GM23338 (cell line): ENCODE measurements around the gene SUPT6H. TPM values are rescaled to one million over a fixed set of nuclear protein-coding genes. Genes with fewer than 3 reads are reported as not detected.

Experiments used
- ATAC-seq: fragments of 200-7000 bp; cut with Tn5 transposase; 3 replicates; pipeline ENCODE4 v1.9.1; 2020
- DNase-seq: peaks from one replicate; pipeline ENCODE4 v3.0.0-alpha.2; 2015; ENCODE audit warnings: low spot score
- H2AFZ ChIP-seq: fragments of 200-600 bp; sonication (generic); 2 replicates; pipeline ENCODE4 v1.8.0; 2016; ENCODE audit warnings: antibody characterized with exemption, mild to moderate bottlenecking, moderate library complexity
- H3F3A ChIP-seq: fragments of 200-600 bp; sonication (generic); replicated peaks from 2 replicates; pipeline ENCODE4 v1.8.0; 2017; ENCODE audit warnings: antibody characterized with exemption, mixed run types, low read depth
- H3K27ac ChIP-seq: fragments of 200-600 bp; sonication (generic); 2 replicates; pipeline ENCODE4 v1.6.1; 2016; ENCODE audit warnings: low read depth
- H3K27me3 ChIP-seq: fragments of 200-600 bp; sonication (generic); 2 replicates; pipeline ENCODE4 v1.8.0; 2016; ENCODE audit warnings: mild to moderate bottlenecking, mixed run types, moderate library complexity; ENCODE audit not compliant: insufficient read depth
- H3K36me3 ChIP-seq: fragments of 200-600 bp; sonication (generic); 2 replicates; pipeline ENCODE4 v1.8.0; 2016; ENCODE audit warnings: mild to moderate bottlenecking; ENCODE audit not compliant: insufficient read depth
- H3K4me1 ChIP-seq: fragments of 200-600 bp; sonication (generic); 2 replicates; pipeline ENCODE4 v1.8.0; 2016; ENCODE audit warnings: mild to moderate bottlenecking, moderate library complexity; ENCODE audit not compliant: insufficient read depth
- H3K4me2 ChIP-seq: fragments of 200-600 bp; sonication (generic); 2 replicates; pipeline ENCODE4 v1.7.1; 2017; ENCODE audit warnings: mixed run types
- H3K4me3 ChIP-seq: fragments of 200-600 bp; sonication (generic); 2 replicates; pipeline ENCODE4 v1.6.1; 2016; ENCODE audit warnings: mixed run types
- H3K79me2 ChIP-seq: fragments of 200-600 bp; sonication (generic); replicated peaks from 2 replicates; pipeline ENCODE4 v1.8.0; 2017; ENCODE audit warnings: mild to moderate bottlenecking; ENCODE audit not compliant: insufficient read depth
- H3K9me2 ChIP-seq: fragments of 200-600 bp; sonication (generic); 2 replicates; pipeline ENCODE4 v1.8.0; 2017; ENCODE audit not compliant: insufficient read depth
- H4K20me1 ChIP-seq: fragments of 200-600 bp; sonication (generic); replicated peaks from 2 replicates; pipeline ENCODE4 v1.8.0; 2017; ENCODE audit warnings: mild to moderate bottlenecking; ENCODE audit not compliant: insufficient read depth
- H3K27ac Mint-ChIP-seq: 2 replicates; pipeline ENCODE4 v1.8.0; 2020; ENCODE audit warnings: inconsistent platforms, mild to moderate bottlenecking, moderate library complexity, mixed read lengths
- H3K27me3 Mint-ChIP-seq: 3 replicates; pipeline ENCODE4 v1.8.0; 2022; ENCODE audit warnings: low read depth, mild to moderate bottlenecking, moderate library complexity, mixed read lengths, inconsistent platforms; ENCODE audit not compliant: insufficient read depth, poor library complexity
- H3K36me3 Mint-ChIP-seq: 3 replicates; pipeline ENCODE4 v1.8.0; 2021; ENCODE audit warnings: low read depth, mild to moderate bottlenecking, inconsistent platforms, moderate library complexity, mixed read lengths
- H3K4me1 Mint-ChIP-seq: 3 replicates; pipeline ENCODE4 v1.8.0; 2020; ENCODE audit warnings: mild to moderate bottlenecking, inconsistent platforms, mixed read lengths
- H3K4me3 Mint-ChIP-seq: 3 replicates; pipeline ENCODE4 v1.8.0; 2021; ENCODE audit warnings: moderate library complexity, mild to moderate bottlenecking, inconsistent platforms, mixed read lengths
- H3K9me3 Mint-ChIP-seq: 3 replicates; pipeline ENCODE4 v1.8.0; 2020; ENCODE audit warnings: moderate library complexity, mild to moderate bottlenecking, inconsistent platforms, mixed read lengths
- CREB1 ChIP-seq: fragments of 250-450 bp; sonication (Bioruptor Pico); IDR thresholded peaks from 2 replicates; pipeline ENCODE4 v1.5.0; 2020; ENCODE audit warnings: low read depth, mild to moderate bottlenecking, moderate library complexity
- ETS1 ChIP-seq: IDR thresholded peaks from 2 replicates; pipeline ENCODE4 v1.6.1; 2016; ENCODE audit warnings: antibody characterized with exemption
- EZH2 ChIP-seq: fragments of 200-600 bp; sonication (generic); IDR thresholded peaks from one replicate; pipeline ENCODE4 v1.8.0; 2017; ENCODE audit warnings: antibody characterized with exemption, mild to moderate bottlenecking, low read depth; ENCODE audit not compliant: unreplicated experiment
- EZH2phosphoT487 ChIP-seq: fragments of 200-600 bp; sonication (generic); IDR thresholded peaks from one replicate; pipeline ENCODE4 v1.8.1; 2018; ENCODE audit warnings: antibody characterized with exemption; ENCODE audit not compliant: unreplicated experiment
- JUNB ChIP-seq: IDR thresholded peaks from one replicate; pipeline ENCODE4 v1.6.1; 2016; ENCODE audit warnings: antibody characterized with exemption; ENCODE audit not compliant: unreplicated experiment
- NANOG ChIP-seq: IDR thresholded peaks from 2 replicates; pipeline ENCODE4 v1.6.1; 2016; ENCODE audit warnings: antibody characterized with exemption, borderline replicate concordance
- POLR2AphosphoS5 ChIP-seq: IDR thresholded peaks from 2 replicates; pipeline ENCODE4 v1.6.1; 2016; ENCODE audit warnings: antibody characterized with exemption, low read depth
- STAT1 ChIP-seq: IDR thresholded peaks from one replicate; pipeline ENCODE4 v1.6.1; 2016; ENCODE audit warnings: antibody characterized with exemption; ENCODE audit not compliant: unreplicated experiment
- ZNF114 ChIP-seq: fragments of 250-450 bp; sonication (Bioruptor Pico); IDR thresholded peaks from 2 replicates; pipeline ENCODE4 v1.5.0; 2020; ENCODE audit warnings: mild to moderate bottlenecking, moderate library complexity
- ZNF331 ChIP-seq: fragments of 250-450 bp; sonication (Bioruptor Pico); IDR thresholded peaks from 2 replicates; pipeline ENCODE4 v1.5.0; 2020; ENCODE audit warnings: low read depth, mild to moderate bottlenecking, moderate library complexity
- ZNF462 ChIP-seq: fragments of 250-450 bp; sonication (Bioruptor Pico); IDR thresholded peaks from 2 replicates; pipeline ENCODE4 v1.5.0; 2020; ENCODE audit warnings: mild to moderate bottlenecking, moderate library complexity
- polyA plus RNA-seq: library from polyadenylated mRNA; unstranded; fragments of >200 nt; fragmentation: Nextera tagmentation; extraction: Ambion mirVana; gene quantifications from 2 replicates; pipeline ENCODE4 v1.2.1, GENCODE V29; 2016
- total RNA-seq: library from RNA; depleted of rRNA; stranded (reverse); fragments of >200 nt; shearing (Covaris generic); gene quantifications from 2 replicates; pipeline ENCODE4 v1.2.3, GENCODE V29; 2014
- TF ChIP-seq, protein P1 (sequence below): IDR thresholded peaks from one replicate; pipeline ENCODE4 v1.6.1; 2018; ENCODE audit warnings: antibody characterized with exemption; ENCODE audit not compliant: unreplicated experiment
- TF ChIP-seq, protein P2 (sequence below), 2 experiments: fragments of 200-600 bp in 1 of 2; sonication (generic) in 1 of 2; conservative IDR thresholded peaks; 2 replicates each; pipeline versions ENCODE4 v1.5.1 to v1.6.1; 2016 to 2017; ENCODE audit warnings: antibody characterized with exemption in 2 of 2, low read depth in 2 of 2, mild to moderate bottlenecking in 2 of 2, moderate library complexity in 1 of 2

The SUPT6H gene
- total and polyA plus RNA-seq, 2 experiments from 2014 or later = 17.8 to 70.7 TPM

- TF ChIP-seq ETS1 = no peak
- TF ChIP-seq JUNB = no peak
- TF ChIP-seq ZNF331 = no peak
- no peak for TF ChIP-seq EZH2
- TF ChIP-seq, protein P1, sequence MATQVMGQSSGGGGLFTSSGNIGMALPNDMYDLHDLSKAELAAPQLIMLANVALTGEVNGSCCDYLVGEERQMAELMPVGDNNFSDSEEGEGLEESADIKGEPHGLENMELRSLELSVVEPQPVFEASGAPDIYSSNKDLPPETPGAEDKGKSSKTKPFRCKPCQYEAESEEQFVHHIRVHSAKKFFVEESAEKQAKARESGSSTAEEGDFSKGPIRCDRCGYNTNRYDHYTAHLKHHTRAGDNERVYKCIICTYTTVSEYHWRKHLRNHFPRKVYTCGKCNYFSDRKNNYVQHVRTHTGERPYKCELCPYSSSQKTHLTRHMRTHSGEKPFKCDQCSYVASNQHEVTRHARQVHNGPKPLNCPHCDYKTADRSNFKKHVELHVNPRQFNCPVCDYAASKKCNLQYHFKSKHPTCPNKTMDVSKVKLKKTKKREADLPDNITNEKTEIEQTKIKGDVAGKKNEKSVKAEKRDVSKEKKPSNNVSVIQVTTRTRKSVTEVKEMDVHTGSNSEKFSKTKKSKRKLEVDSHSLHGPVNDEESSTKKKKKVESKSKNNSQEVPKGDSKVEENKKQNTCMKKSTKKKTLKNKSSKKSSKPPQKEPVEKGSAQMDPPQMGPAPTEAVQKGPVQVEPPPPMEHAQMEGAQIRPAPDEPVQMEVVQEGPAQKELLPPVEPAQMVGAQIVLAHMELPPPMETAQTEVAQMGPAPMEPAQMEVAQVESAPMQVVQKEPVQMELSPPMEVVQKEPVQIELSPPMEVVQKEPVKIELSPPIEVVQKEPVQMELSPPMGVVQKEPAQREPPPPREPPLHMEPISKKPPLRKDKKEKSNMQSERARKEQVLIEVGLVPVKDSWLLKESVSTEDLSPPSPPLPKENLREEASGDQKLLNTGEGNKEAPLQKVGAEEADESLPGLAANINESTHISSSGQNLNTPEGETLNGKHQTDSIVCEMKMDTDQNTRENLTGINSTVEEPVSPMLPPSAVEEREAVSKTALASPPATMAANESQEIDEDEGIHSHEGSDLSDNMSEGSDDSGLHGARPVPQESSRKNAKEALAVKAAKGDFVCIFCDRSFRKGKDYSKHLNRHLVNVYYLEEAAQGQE = no peak
- TF ChIP-seq, protein P2, sequence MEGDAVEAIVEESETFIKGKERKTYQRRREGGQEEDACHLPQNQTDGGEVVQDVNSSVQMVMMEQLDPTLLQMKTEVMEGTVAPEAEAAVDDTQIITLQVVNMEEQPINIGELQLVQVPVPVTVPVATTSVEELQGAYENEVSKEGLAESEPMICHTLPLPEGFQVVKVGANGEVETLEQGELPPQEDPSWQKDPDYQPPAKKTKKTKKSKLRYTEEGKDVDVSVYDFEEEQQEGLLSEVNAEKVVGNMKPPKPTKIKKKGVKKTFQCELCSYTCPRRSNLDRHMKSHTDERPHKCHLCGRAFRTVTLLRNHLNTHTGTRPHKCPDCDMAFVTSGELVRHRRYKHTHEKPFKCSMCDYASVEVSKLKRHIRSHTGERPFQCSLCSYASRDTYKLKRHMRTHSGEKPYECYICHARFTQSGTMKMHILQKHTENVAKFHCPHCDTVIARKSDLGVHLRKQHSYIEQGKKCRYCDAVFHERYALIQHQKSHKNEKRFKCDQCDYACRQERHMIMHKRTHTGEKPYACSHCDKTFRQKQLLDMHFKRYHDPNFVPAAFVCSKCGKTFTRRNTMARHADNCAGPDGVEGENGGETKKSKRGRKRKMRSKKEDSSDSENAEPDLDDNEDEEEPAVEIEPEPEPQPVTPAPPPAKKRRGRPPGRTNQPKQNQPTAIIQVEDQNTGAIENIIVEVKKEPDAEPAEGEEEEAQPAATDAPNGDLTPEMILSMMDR (conservative IDR thresholded peaks at IDR 0.05; ENCODE audit: low read depth in 2 of 2) = no peak
- TF ChIP-seq STAT1 = no peak
- no peak for TF ChIP-seq NANOG
- no peak for TF ChIP-seq ZNF462 (CRISPR knock-in tag)
- TF ChIP-seq EZH2phosphoT487 = no peak
- no peak for TF ChIP-seq ZNF114 (CRISPR knock-in tag)
- TF ChIP-seq CREB1 (CRISPR knock-in tag) = no peak
- no peak for TF ChIP-seq POLR2AphosphoS5
- H3K27ac Mint-ChIP-seq = no peak overlapping the region
- Histone ChIP-seq H3K36me3 (peaks cover 38% of the 10 kb centered on the region), H3K4me1 (no peaks in the 10 kb centered on the region), H3K27ac (no peak overlapping the region), H3K4me3 (no peak overlapping the region), H4K20me1 (peaks cover 6% of the 10 kb centered on the region), H2AFZ (no peak overlapping the region), H3K27me3 (no peaks in the 10 kb centered on the region), H3K9me2 (no peaks in the 10 kb centered on the region), H3K79me2 (no peaks in the 10 kb centered on the region), H3F3A (0 out of 2 replicates have a peak, but pooled peaks cover 8% of the 10 kb centered on the region), H3K4me2 (no peak overlapping the region)
- ATAC-seq = no peak
- DNase-seq = no peak
- H3K9me3 Mint-ChIP-seq = no peaks in the 10 kb centered on the region
- H3K4me3 Mint-ChIP-seq = no peak overlapping the region
- H3K27me3 Mint-ChIP-seq = peaks cover 14% of the 10 kb centered on the region
- peaks cover 100% of the 10 kb centered on the region for H3K36me3 Mint-ChIP-seq
- H3K4me1 Mint-ChIP-seq = peaks cover 14% of the 10 kb centered on the region
Measured at GRCh38 chr17:28698253-28698941, 36.4 kb downstream of the SUPT6H start.
